Central memory CD8-positive, alpha-beta T cell (primary cell): ENCODE results near the gene DAPK1.
"Not testable (repeated sequence)": the region's sequence is repeated elsewhere in the genome, so short reads cannot be mapped to it uniquely, and the experiment has no call there.

ENCODE experiments used
- ATAC-seq: fragments of 150-1000 bp; cut with Tn5 transposase; replicated peaks from 2 replicates; pipeline ENCODE4 v1.10.0; 2022; ENCODE audit warnings: mild to moderate bottlenecking, moderate FRiP score, moderate number of reproducible peaks; ENCODE audit not compliant: poor library complexity, severe bottlenecking; ENCODE audit errors: extremely low read depth
- DNase-seq, 2 donors: peaks; one replicate each; pipeline ENCODE4 v3.0.0; 2021; ENCODE audit warnings: low spot score in 2 of 2
- H3K27ac Mint-ChIP-seq: one replicate; pipeline ENCODE4 v1.8.0; 2022; ENCODE audit warnings: low read depth, mild to moderate bottlenecking, moderate library complexity, mixed read lengths
- H3K27me3 Mint-ChIP-seq: one replicate; pipeline ENCODE4 v1.8.0; 2022; ENCODE audit warnings: mixed read lengths
- H3K36me3 Mint-ChIP-seq: one replicate; pipeline ENCODE4 v1.8.0; 2022; ENCODE audit warnings: mild to moderate bottlenecking, moderate library complexity, mixed read lengths; ENCODE audit not compliant: insufficient read depth
- H3K4me1 Mint-ChIP-seq: one replicate; pipeline ENCODE4 v1.8.0; 2022; ENCODE audit warnings: mixed read lengths
- H3K4me3 Mint-ChIP-seq: one replicate; pipeline ENCODE4 v1.8.0; 2022; ENCODE audit warnings: mild to moderate bottlenecking, moderate library complexity, mixed read lengths
- H3K9me3 Mint-ChIP-seq: one replicate; pipeline ENCODE4 v1.8.0; 2022; ENCODE audit warnings: mixed read lengths

Gene DAPK1

DNA sequence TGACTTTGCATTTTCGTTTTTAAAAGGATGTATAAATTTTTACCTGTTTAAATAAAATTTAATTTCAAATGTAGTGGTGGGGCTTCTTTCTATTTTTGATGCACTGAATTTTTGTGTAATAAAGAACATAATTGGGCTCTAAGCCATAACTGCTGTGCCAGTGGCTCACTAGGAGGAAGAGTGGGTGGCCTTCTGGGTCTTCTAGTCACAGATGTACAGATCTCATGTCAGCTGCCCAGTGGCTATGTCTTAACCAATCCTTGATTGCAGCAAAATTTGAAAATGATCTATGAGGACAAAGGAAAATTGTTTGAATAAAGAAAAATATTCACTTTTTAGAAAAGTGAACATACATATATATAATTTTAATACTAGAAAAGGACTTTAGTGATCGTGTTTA is 233.7 kb downstream of the DAPK1 start:
- Mint-ChIP-seq H3K4me1 (no peaks in the 10 kb centered on the region), H3K36me3 (no peaks in the 10 kb centered on the region), H3K9me3 (no peaks in the 10 kb centered on the region), H3K27me3 (peaks cover 57% of the 10 kb centered on the region), H3K27ac (no peak overlapping the region), H3K4me3 (no peak overlapping the region)
- DNase-seq, result no peak
- ATAC-seq, result no peak

DNA sequence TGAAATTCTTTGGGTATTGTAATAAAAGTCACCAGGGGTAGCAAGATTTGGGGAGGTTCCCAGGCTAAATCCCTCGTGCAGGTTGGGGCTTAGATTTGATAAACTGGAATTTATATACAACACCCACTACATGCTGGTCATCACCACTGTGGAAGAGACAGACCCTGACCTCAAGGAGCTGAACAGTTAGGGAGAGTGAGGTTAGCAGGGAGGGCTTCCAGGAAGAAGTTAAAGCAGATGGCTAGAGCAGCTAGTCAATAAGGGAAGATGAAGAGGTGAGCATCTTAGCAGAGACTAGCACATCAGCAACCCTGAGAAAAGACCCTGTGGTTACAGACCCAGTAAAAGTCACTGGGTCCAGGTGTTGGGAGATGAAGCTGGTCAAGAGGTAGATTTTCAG is 234.7 kb downstream of the DAPK1 start:
- Mint-ChIP-seq H3K4me1 (no peaks in the 10 kb centered on the region), H3K4me3 (no peak overlapping the region), H3K27ac (no peak overlapping the region), H3K9me3 (no peaks in the 10 kb centered on the region), H3K36me3 (no peaks in the 10 kb centered on the region), H3K27me3 (peaks cover 56% of the 10 kb centered on the region)
- ATAC-seq, result no peak
- no peak for DNase-seq

DNA sequence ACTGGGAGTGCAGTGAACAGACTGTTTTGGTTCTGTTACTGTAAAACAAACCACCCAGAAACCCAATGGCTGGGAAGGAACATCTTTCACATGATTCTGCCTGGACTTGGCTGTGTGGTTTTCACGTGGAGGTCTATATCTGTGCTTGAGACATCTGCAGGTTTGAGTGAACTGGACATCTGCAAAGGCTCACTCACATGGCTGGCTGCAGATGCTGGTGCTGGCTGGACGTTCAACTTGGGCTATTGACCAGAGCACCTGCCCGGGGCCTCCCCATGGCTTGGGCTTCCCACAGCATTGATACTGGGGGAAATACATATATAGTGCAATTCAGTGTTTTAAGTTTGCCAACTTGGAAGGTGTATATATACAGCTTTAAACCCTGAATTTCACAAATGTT is 235.1 kb downstream of the DAPK1 start:
- H3K27me3 Mint-ChIP-seq, result peaks cover 56% of the 10 kb centered on the region
- no peak for DNase-seq
- no peaks in the 10 kb centered on the region for H3K4me1 Mint-ChIP-seq
- H3K27ac Mint-ChIP-seq, result no peak overlapping the region
- H3K9me3 Mint-ChIP-seq, result no peaks in the 10 kb centered on the region
- no peaks in the 10 kb centered on the region for H3K36me3 Mint-ChIP-seq
- no peak overlapping the region for H3K4me3 Mint-ChIP-seq
- ATAC-seq, result no peak

DNA sequence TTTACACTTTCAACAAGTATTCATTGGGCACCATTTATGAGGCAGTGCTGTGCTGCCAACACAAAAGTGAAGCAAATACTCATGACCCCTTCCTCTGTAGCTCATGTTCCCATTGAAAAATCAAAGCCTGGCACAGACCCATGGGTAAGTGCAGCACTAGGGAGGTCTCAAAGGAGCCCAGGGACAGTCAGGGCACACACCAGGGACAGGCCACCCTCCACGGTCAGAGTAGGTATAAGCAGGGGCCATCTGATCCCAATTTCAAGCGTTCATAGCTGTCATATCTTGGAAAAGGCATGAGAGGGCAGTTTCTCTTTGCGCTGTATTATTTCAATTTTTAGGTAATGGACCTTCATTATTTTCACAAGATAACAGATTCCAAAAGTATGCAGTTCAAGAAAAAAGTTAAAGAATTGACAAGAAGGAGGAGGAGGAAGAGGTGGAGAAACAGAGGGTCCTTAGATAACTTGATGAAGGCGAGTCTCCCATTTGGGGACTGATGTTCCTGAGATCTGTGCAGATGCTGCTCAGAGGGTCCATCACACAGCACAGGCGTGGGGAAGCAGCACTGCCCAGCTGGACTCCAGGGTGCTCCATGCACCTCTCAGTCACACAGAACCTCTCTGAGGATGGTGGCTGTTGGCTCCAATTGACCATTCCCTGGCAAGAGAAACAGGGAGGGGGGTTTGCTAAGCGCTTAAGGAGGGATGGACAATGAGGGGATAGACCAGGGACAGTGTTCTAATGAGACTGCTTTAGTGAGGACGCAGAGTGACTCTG is 235.8 kb downstream of the DAPK1 start:
- H3K4me1 Mint-ChIP-seq, result no peaks in the 10 kb centered on the region
- H3K36me3 Mint-ChIP-seq, result no peaks in the 10 kb centered on the region
- DNase-seq (no peak), ATAC-seq (no peak)
- no peak overlapping the region for H3K4me3 Mint-ChIP-seq
- H3K27ac Mint-ChIP-seq, result no peak overlapping the region
- no peaks in the 10 kb centered on the region for H3K9me3 Mint-ChIP-seq
- H3K27me3 Mint-ChIP-seq, result peaks cover 62% of the 10 kb centered on the region

DNA sequence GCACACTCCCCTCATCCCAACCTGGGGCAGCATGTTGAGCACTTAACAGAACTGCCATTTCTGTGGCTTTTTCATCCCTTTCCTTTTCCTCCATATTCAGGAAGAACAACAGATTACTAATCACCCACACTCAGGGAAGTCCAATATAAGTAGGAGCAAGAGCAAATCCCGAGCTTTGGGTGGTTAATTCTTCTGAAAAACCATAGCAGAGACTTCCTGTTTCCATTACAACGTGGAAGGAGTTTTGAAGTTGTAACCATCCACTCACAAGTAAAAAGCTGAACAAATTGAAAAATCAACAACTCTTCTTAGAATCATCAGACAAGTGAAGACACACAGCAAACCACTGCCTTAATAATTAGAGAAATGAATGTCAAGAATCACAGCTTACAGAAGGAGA is 236.4 kb downstream of the DAPK1 start:
- Mint-ChIP-seq H3K27ac (no peak overlapping the region), H3K36me3 (no peaks in the 10 kb centered on the region), H3K9me3 (no peaks in the 10 kb centered on the region), H3K27me3 (peaks cover 62% of the 10 kb centered on the region), H3K4me1 (no peaks in the 10 kb centered on the region), H3K4me3 (no peak overlapping the region)
- ATAC-seq (no peak), DNase-seq (no peak)

DNA sequence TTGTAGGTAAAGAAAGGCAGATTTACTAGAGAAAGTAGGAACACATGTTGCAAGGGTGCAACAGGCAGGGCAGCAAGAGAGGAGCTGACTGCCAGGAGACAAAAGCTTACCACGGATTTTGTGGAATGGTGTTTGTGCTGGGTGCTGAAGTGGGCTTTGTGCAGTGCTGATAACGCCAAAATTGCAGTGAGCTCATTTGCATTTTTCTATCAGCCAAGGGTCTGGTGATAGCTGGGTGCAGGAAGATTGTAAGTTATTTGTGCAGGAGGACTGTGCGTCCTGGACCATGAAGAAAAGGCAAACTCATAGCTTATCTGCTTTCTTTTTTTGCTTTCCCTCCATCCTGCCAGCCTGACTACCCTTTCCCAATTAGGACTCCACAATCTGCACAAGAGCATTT is 241.9 kb downstream of the DAPK1 start:
- no peaks in the 10 kb centered on the region for H3K36me3 Mint-ChIP-seq
- ATAC-seq, result no peak

DNA sequence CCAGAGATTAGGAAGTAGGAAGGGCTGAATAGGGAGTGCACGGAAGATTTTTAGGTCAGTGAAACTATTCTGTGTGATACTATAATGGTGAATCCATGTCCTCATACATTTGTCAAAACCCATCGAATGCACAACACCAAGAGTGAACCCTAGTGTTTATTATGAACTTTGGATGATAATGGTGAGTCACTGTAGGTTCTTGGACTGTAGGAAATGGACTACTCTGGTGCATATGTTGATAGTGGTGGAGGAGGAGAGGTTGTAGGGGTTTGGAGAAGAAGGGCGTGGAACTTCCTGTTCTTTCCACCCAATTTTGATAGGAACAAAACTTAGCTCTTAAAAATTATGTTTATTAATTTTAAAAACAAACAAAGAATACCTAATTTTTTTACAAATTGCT is 242.5 kb downstream of the DAPK1 start:
- DNase-seq (no peak), ATAC-seq (no peak)
- no peaks in the 10 kb centered on the region for H3K36me3 Mint-ChIP-seq
- peaks cover 6% of the 10 kb centered on the region for H3K9me3 Mint-ChIP-seq
- no peaks in the 10 kb centered on the region for H3K4me1 Mint-ChIP-seq
- H3K27me3 Mint-ChIP-seq, result peaks cover 21% of the 10 kb centered on the region
- no peak overlapping the region for H3K27ac Mint-ChIP-seq
- H3K4me3 Mint-ChIP-seq, result no peak overlapping the region

More for the DNA sequence above, 241.9 kb downstream of the DAPK1 start:
- Mint-ChIP-seq H3K9me3 (peaks cover 6% of the 10 kb centered on the region), H3K4me1 (no peaks in the 10 kb centered on the region), H3K27ac (no peak overlapping the region), H3K27me3 (peaks cover 24% of the 10 kb centered on the region), H3K4me3 (no peak overlapping the region)
- DNase-seq, result no peak

DNA sequence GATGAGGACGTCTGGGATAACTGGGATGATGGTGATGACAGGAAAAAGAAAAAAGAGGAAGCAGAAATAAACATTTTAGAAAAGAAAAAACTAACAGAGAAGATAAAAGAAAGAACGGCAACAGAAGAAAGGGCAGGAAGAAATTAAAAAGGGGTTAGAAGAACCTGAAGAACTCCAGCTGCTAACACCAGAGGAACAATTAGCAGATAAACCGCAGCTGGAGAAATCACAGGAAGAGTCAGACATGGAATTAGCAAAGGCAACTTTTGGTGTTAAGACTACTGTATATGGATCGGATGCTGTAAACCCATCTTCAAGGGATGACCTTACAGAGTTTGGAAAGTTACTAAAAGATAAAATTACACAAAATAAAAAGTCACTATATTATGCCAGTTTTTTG is 243.7 kb downstream of the DAPK1 start:
- no peaks in the 10 kb centered on the region for H3K4me1 Mint-ChIP-seq
- H3K36me3 Mint-ChIP-seq, result no peaks in the 10 kb centered on the region
- H3K9me3 Mint-ChIP-seq, result peaks cover 6% of the 10 kb centered on the region
- no peak overlapping the region for H3K4me3 Mint-ChIP-seq
- peaks cover 14% of the 10 kb centered on the region for H3K27me3 Mint-ChIP-seq
- no peak for ATAC-seq
- no peak overlapping the region for H3K27ac Mint-ChIP-seq
- no peak for DNase-seq

DNA sequence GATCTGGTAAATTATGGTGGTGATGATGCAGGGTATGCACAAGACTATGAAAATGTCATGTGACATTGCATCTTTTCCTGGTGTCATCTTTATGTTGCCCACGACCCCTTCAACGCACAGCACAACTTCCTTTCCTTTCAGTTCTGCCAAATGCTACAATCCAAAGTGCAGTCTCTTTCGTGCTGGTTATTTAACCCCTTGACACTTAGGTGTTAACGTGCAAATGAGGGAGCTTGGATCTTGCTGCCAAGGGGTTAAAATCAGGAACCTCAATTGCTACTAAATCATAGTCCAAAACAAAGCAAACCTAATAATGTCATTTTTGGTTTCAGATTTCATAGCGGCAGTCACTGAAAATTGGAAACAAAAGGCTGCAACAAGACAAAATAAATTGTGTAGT is 244.2 kb downstream of the DAPK1 start:
- Mint-ChIP-seq H3K27me3 (peaks cover 14% of the 10 kb centered on the region), H3K4me3 (no peak overlapping the region), H3K27ac (no peak overlapping the region), H3K4me1 (no peaks in the 10 kb centered on the region), H3K36me3 (no peaks in the 10 kb centered on the region), H3K9me3 (peaks cover 6% of the 10 kb centered on the region)
- DNase-seq (no peak), ATAC-seq (no peak)

DNA sequence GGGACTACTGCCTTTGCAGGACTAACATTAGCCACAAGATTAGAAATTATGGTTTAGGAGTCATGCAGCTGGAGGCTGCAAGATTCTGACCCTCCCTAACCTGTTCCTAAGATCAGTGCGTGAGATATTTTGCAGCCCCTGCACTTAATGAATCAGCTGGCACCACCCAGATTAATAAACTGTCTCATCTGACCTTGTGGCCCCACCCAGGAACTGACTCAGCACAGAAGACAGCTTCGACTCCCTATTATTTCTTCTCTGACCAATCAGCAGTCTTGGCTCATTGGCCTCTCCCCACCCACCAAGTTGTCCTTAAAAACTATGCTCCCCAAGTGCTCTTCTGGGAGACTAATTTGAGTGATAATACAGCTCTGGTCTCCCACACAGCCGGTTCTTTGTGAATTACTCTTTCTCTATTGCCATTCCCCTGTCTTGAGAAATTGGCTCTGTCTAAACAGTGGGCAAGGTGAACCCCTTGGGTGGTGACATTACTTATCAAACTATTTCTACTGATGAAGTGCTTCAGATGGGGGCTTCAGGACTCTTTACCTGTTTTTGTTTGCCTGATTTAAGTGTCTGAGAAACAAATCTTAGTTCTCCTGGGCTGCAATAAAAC is 245.3 kb downstream of the DAPK1 start:
- H3K36me3 Mint-ChIP-seq, result no peaks in the 10 kb centered on the region
- H3K27ac Mint-ChIP-seq, result no peak overlapping the region
- no peak overlapping the region for H3K4me3 Mint-ChIP-seq
- no peaks in the 10 kb centered on the region for H3K4me1 Mint-ChIP-seq
- peaks cover 6% of the 10 kb centered on the region for H3K9me3 Mint-ChIP-seq
- no peak for ATAC-seq
- peaks cover 23% of the 10 kb centered on the region for H3K27me3 Mint-ChIP-seq
- DNase-seq, result no peak

DNA sequence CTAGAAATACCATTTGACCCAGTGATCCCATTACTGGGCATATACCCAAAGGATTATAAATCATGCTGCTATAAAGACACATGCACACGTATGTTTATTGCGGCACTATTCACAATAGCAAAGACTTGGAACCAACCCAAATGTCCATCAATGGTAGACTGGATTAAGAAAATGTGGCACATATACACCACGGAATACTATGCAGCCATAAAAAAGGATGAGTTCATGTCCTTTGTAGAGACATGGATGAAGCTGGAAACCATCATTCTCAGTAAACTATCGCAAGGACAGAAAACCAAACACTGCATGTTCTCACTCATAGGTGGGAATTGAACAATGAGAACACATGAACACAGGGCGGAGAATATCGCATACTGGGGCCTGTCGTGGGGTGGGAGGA is 246.6 kb downstream of the DAPK1 start:
- ATAC-seq, H3K27ac Mint-ChIP-seq, H3K9me3 Mint-ChIP-seq, H3K36me3 Mint-ChIP-seq, DNase-seq, H3K4me1 Mint-ChIP-seq, H3K4me3 Mint-ChIP-seq: not testable (repeated sequence)
- peaks cover 32% of the 10 kb centered on the region for H3K27me3 Mint-ChIP-seq

DNA sequence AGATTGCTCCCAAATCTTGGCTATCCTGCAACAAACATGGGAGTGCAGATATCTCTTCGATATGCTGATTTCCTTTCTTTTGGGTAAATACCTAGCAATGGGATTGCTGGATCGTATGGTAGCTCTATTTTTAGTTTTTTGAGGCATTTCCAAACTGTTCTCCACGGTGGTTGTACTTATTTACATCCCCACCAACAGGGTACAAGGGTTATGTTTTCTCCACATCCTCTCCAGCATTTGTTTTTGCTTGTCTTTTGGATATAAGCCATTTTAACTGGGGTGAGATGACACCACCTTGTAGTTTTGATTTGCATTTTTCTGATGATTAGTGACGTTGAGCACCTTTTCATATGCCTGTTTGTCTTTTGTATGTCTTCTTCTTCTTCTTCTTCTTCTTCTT is 248.5 kb downstream of the DAPK1 start:
- H3K36me3 Mint-ChIP-seq, result no peaks in the 10 kb centered on the region
- no peak overlapping the region for H3K27ac Mint-ChIP-seq
- H3K4me3 Mint-ChIP-seq, result no peak overlapping the region
- no peaks in the 10 kb centered on the region for H3K4me1 Mint-ChIP-seq
- no peak for DNase-seq
- peaks cover 6% of the 10 kb centered on the region for H3K9me3 Mint-ChIP-seq
- peaks cover 36% of the 10 kb centered on the region for H3K27me3 Mint-ChIP-seq
- no peak for ATAC-seq

DNA sequence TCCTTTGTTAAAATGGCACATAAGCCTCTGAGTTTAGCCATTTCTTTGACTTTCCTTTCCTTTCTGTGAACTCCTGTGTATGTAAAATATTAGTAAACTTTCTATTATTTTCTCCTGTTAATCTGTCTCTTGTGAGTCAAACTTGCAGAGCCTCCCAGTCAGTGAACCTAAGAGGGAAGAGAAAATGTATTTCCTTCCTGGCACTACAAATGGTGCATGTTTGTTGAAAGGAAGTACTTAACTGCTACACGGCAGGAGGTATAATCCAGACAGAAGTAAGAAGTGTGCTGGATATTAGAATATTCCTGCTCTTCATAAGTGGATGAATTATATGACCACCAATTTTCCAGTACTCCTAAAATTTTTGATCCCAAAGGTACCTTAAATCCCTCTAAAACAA is 251.2 kb downstream of the DAPK1 start:
- Mint-ChIP-seq H3K27me3 (peaks cover 36% of the 10 kb centered on the region), H3K4me3 (no peak overlapping the region), H3K36me3 (no peaks in the 10 kb centered on the region), H3K4me1 (no peaks in the 10 kb centered on the region), H3K27ac (no peak overlapping the region), H3K9me3 (no peaks in the 10 kb centered on the region)
- DNase-seq, result no peak
- ATAC-seq, result no peak
